ENCODE data around the gene CTIF. TPM values are rescaled to one million over a fixed set of nuclear protein-coding genes. Genes with fewer than 3 reads are reported as not detected.

CTIF gene
- total and polyA plus RNA-seq, 2 experiments from 2014 or later: 8.6 to 14.4 TPM

DNA sequence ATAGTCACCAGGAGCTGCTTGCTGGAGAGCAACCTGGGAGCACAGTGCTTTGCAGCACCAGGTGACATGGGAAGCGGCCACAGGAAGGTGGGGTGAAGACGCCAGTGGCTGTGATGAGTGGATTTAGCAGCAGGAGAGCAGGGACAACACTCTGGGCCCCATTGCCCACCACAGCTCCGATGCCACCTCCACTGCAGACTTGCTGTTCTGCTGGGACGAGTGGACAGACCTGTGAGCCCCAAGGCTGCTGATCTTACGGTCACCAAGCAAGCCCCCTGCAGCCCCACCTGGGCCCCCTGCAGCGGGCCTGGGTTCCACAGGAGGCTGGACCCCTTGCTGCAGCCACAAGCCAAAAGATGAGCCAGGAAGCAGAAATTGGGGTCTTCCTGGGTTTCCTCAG, 73.7 kb downstream of the CTIF start:
- peaks cover 11% of the 10 kb centered on the region; the same call in 1 of the 2 replicates for H3K4me1 ChIP-seq (ENCODE audit: insufficient read depth)
- Mint-ChIP-seq H3K9me3 (no peaks in the 10 kb centered on the region), H3K27ac (no peak overlapping the region), H3K4me3 (no peak overlapping the region), H3K27me3 (ENCODE audit: insufficient read depth, low read depth, poor library complexity) (peaks cover 6% of the 10 kb centered on the region), H3K36me3 (ENCODE audit: low read depth) (no peaks in the 10 kb centered on the region), H3K4me1 (peaks cover 39% of the 10 kb centered on the region)
- no peak overlapping the region for H3K4me3 ChIP-seq
- no peak overlapping the region for H3K27ac ChIP-seq (ENCODE audit: low read depth)
- peaks cover 12% of the 10 kb centered on the region; the same call in 1 of the 2 replicates for H3K79me2 ChIP-seq (replicated peaks; ENCODE audit: insufficient read depth)
- no peak for DNase-seq (ENCODE audit: low spot score)
- 0 out of 2 replicates have a peak, but pooled peaks cover 5% of the 10 kb centered on the region for H4K20me1 ChIP-seq (replicated peaks; ENCODE audit: insufficient read depth)
- no peaks in the 10 kb centered on the region for H3K27me3 ChIP-seq (ENCODE audit: insufficient read depth)
- H3F3A ChIP-seq (replicated peaks; ENCODE audit: low read depth): no peaks in the 10 kb centered on the region
- no peak overlapping the region for H2AFZ ChIP-seq
- H3K9me2 ChIP-seq (ENCODE audit: insufficient read depth): no peaks in the 10 kb centered on the region
- TF ChIP-seq, protein P1, sequence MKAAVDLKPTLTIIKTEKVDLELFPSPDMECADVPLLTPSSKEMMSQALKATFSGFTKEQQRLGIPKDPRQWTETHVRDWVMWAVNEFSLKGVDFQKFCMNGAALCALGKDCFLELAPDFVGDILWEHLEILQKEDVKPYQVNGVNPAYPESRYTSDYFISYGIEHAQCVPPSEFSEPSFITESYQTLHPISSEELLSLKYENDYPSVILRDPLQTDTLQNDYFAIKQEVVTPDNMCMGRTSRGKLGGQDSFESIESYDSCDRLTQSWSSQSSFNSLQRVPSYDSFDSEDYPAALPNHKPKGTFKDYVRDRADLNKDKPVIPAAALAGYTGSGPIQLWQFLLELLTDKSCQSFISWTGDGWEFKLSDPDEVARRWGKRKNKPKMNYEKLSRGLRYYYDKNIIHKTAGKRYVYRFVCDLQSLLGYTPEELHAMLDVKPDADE (IDR thresholded peaks at IDR 0.05): no peak
- TF ChIP-seq CTCF (conservative IDR thresholded peaks at IDR 0.05; ENCODE audit: low read depth in 2 of 2) (no peak), CREB1 (CRISPR knock-in tag; IDR thresholded peaks at IDR 0.05; ENCODE audit: low read depth) (no peak), ZNF331 (CRISPR knock-in tag; IDR thresholded peaks at IDR 0.05; ENCODE audit: low read depth) (no peak), EZH2phosphoT487 (IDR thresholded peaks at IDR 0.05; ENCODE audit: unreplicated experiment) (no peak), NANOG (IDR thresholded peaks at IDR 0.05; ENCODE audit: borderline replicate concordance) (no peak), ZNF114 (CRISPR knock-in tag; IDR thresholded peaks at IDR 0.05) (no peak), REST (IDR thresholded peaks at IDR 0.05; ENCODE audit: unreplicated experiment) (no peak), STAT1 (IDR thresholded peaks at IDR 0.05; ENCODE audit: unreplicated experiment) (no peak), ZNF462 (CRISPR knock-in tag; IDR thresholded peaks at IDR 0.05) (no peak), POLR2AphosphoS5 (IDR thresholded peaks at IDR 0.05; ENCODE audit: low read depth) (no peak), EZH2 (IDR thresholded peaks at IDR 0.05; ENCODE audit: low read depth, unreplicated experiment) (no peak), JUNB (IDR thresholded peaks at IDR 0.05; ENCODE audit: unreplicated experiment) (no peak)
- no peaks in the 10 kb centered on the region for H3K36me3 ChIP-seq (ENCODE audit: insufficient read depth)
- H3K4me2 ChIP-seq: no peak overlapping the region
- ATAC-seq: no peak
